GM18873 (cell line): Measurements from ENCODE around the gene IFNL1.
"Not testable (repeated sequence)": the region's sequence is repeated elsewhere in the genome, so short reads cannot be mapped to it uniquely, and the experiment has no call there.

Experiments
- ATAC-seq: cut with Tn5 transposase; IDR thresholded peaks from one replicate; pipeline ENCODE4 v1.9.1; 2021; ENCODE audit warnings: mild to moderate bottlenecking, moderate library complexity, moderate number of reproducible peaks; ENCODE audit not compliant: unreplicated experiment, low FRiP score

IFNL1 gene

GRCh38 chr19:39296055-39296645 lies at the start of gene IFNL1:
IFNL1 (plus strand) TSS chr19:39296407; CDS start chr19:39296422, 15 bp downstream.
- ATAC-seq = no peak

- ATAC-seq = no peak
Measured at GRCh38 chr19:39246951-39247669, 49.1 kb upstream of the IFNL1 start.

- no peak for ATAC-seq
Measured at GRCh38 chr19:39247701-39248664, 48.2 kb upstream of the IFNL1 start.

GRCh38 chr19:39248806-39249205 lies 47.4 kb upstream of the IFNL1 start, which contains the start of gene IFNL4:
IFNL4 (minus strand) TSS chr19:39248856.
- ATAC-seq = no peak

GRCh38 chr19:39251081-39251480 lies 45.1 kb upstream of the IFNL1 start:
- no peak for ATAC-seq

GRCh38 chr19:39251846-39252245 lies 44.4 kb upstream of the IFNL1 start:
- ATAC-seq = no peak

- ATAC-seq = no peak
Measured at GRCh38 chr19:39252458-39252857, 43.7 kb upstream of the IFNL1 start.

- ATAC-seq = no peak
Measured at GRCh38 chr19:39253374-39254149, 42.6 kb upstream of the IFNL1 start.

- ATAC-seq = no peak
Measured at GRCh38 chr19:39254531-39255345, 41.5 kb upstream of the IFNL1 start.

- no peak for ATAC-seq
Measured at GRCh38 chr19:39257227-39257626, 39.0 kb upstream of the IFNL1 start.

GRCh38 chr19:39261704-39262103 lies 34.5 kb upstream of the IFNL1 start:
- ATAC-seq = no peak

GRCh38 chr19:39262496-39262895 lies 33.7 kb upstream of the IFNL1 start:
- ATAC-seq = no peak

GRCh38 chr19:39263912-39264305 lies 32.3 kb upstream of the IFNL1 start:
- no peak for ATAC-seq

GRCh38 chr19:39264306-39265290 lies 31.6 kb upstream of the IFNL1 start:
- ATAC-seq = no peak

- no peak for ATAC-seq
Measured at GRCh38 chr19:39265321-39265916, 30.8 kb upstream of the IFNL1 start.

GRCh38 chr19:39268085-39268484 lies 28.1 kb upstream of the IFNL1 start, which contains the start of gene IFNL2:
IFNL2 (plus strand) TSS chr19:39268396; CDS start chr19:39268569, 173 bp downstream.
- not testable (repeated sequence) for ATAC-seq

- not testable (repeated sequence) for ATAC-seq
Measured at GRCh38 chr19:39268531-39269223, 27.5 kb upstream of the IFNL1 start.
